Activated T-cell treated with anti-CD3 and anti-CD28 coated beads, Interleukin-2, amount 50 U/mL, for 24 hours (primary cell): ENCODE measurements around the gene CLSTN3.
A peak's percentile ranks its signal among the peaks of the same experiment; 100 is the strongest.

Experiments
- DNase-seq: peaks from one replicate; pipeline ENCODE4 v3.0.0-alpha.2; 2020
- H3K27ac Mint-ChIP-seq: 2 replicates; pipeline ENCODE4 v1.8.0; 2020; ENCODE audit warnings: mild to moderate bottlenecking, mixed read lengths
- H3K27me3 Mint-ChIP-seq: 2 replicates; pipeline ENCODE4 v1.8.0; 2020; ENCODE audit warnings: mixed read lengths
- H3K36me3 Mint-ChIP-seq: 2 replicates; pipeline ENCODE4 v1.8.0; 2020; ENCODE audit warnings: low read depth, mixed read lengths
- H3K4me1 Mint-ChIP-seq: 2 replicates; pipeline ENCODE4 v1.8.0; 2020; ENCODE audit warnings: low read depth, mixed read lengths
- H3K4me3 Mint-ChIP-seq: 2 replicates; pipeline ENCODE4 v1.8.0; 2020; ENCODE audit warnings: mild to moderate bottlenecking, moderate library complexity, mixed read lengths
- H3K9me3 Mint-ChIP-seq: 2 replicates; pipeline ENCODE4 v1.8.0; 2020; ENCODE audit warnings: mixed read lengths

CLSTN3 gene

DNA sequence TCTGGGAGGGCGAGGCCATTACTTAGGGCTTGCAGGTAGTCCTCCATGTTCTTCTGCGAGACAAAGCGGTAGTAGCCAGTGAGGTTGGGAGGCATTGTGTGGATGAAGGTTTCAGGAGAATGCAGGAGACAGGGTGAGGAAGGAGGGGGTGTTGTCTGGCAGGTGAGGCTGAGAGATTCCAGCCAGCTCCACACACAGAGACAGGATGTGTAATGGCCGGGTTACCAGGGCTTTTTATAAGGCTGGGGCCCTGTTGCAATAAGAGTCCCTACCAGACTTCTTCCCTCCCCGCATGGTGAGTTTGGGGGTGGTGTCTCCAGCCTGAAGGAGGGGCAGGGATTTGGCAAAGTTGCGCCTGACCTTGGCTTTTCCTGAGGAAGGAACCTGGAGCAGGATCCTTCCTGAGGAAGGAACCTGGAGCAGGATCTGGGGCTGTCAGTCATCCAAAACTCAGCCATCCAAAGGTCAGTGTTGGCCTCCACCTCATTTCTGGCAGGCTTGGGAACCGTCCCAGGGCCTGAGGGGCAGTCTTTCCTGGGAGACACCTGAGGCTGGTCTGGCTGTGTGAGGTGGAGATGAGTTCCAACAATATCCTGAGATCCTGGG lies 1.4 kb upstream of the CLSTN3 start, which contains the start of gene RBP5:
TSS of gene RBP5 (minus strand) at position 209 of the 606 bp plus-strand sequence. CDS start at position 95, 114 bp downstream.
- Mint-ChIP-seq H3K27ac (no peak within 1 kb of the TSS), H3K4me1 (peaks cover 37% of the 10 kb centered on the region), H3K27me3 (no peaks in the 10 kb centered on the region)

GRCh38 chr12:7129287-7129871 lies 792 bp upstream of the CLSTN3 start:
- Mint-ChIP-seq H3K4me3 (peak overlapping the region; percentile 81), H3K9me3 (no peaks in the 10 kb centered on the region), H3K36me3 (peaks cover 4% of the 10 kb centered on the region), H3K27me3 (no peaks in the 10 kb centered on the region), H3K4me1 (peaks cover 37% of the 10 kb centered on the region), H3K27ac (no peak overlapping the region)
- DNase-seq = no peak

More for the DNA sequence above, 1.4 kb upstream of the CLSTN3 start, which contains the start of gene RBP5:
- H3K36me3 Mint-ChIP-seq = peaks cover 2% of the 10 kb centered on the region
- no peak for DNase-seq
- no peaks in the 10 kb centered on the region for H3K9me3 Mint-ChIP-seq
- H3K4me3 Mint-ChIP-seq = peak within 1 kb of the TSS; percentile 81

- no peaks in the 10 kb centered on the region for H3K9me3 Mint-ChIP-seq
- peak overlapping the region; percentile 60 for H3K27ac Mint-ChIP-seq
- H3K27me3 Mint-ChIP-seq = no peaks in the 10 kb centered on the region
- peaks cover 37% of the 10 kb centered on the region for H3K4me1 Mint-ChIP-seq
- peak; percentile 67 for DNase-seq
- peaks cover 16% of the 10 kb centered on the region for H3K36me3 Mint-ChIP-seq
- peak overlapping the region; percentile 81 for H3K4me3 Mint-ChIP-seq
Observed at GRCh38 chr12:7130701-7131501, 730 bp downstream of the CLSTN3 start.

GRCh38 chr12:7131502-7131866 lies 1.3 kb downstream of the CLSTN3 start:
- H3K9me3 Mint-ChIP-seq = no peaks in the 10 kb centered on the region
- peaks cover 22% of the 10 kb centered on the region for H3K36me3 Mint-ChIP-seq
- peaks cover 37% of the 10 kb centered on the region for H3K4me1 Mint-ChIP-seq
- no peaks in the 10 kb centered on the region for H3K27me3 Mint-ChIP-seq
- peak overlapping the region; percentile 81 for H3K4me3 Mint-ChIP-seq
- peak; percentile 43 for DNase-seq
- peak overlapping the region; percentile 60 for H3K27ac Mint-ChIP-seq

DNA sequence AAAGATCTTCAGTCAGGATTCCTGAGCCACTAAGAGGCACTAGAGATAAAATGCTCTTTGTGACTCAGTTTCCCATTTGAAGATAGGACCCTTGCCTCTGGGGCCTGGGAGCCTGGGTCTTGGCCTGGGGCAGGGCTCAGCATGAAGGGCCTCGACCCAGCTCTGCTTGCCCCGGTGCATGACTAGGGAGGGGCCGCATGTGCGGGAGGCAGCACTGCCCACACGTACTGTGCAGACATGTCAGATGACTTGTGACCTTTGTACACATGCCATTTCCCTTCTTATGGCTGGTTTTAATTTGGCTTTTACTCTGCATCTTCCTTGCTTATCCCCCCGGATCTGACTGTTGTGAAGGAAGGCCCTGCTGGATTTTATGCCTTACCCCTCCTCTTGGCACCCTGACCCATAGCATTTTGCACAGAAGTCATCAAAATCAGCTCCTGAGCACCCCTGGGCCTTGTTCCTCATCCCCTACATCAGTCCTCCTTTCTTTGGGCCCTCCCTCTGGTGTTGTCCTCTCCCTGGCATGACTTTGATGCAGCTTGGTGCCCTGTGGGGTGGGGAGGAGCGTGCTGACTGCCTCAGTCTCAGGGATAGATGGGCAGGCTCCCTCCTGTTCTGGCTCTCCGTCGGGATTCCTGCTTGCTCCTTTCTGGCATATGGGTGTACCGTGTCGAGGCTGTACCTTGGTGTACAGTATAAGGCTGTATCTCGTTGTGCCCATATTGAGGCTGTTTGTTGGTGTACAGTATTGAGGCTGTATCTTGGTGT lies 4.4 kb downstream of the CLSTN3 start:
- Mint-ChIP-seq H3K4me3 (no peak overlapping the region), H3K9me3 (no peaks in the 10 kb centered on the region), H3K27me3 (no peaks in the 10 kb centered on the region), H3K36me3 (peaks cover 46% of the 10 kb centered on the region), H3K4me1 (peaks cover 29% of the 10 kb centered on the region), H3K27ac (no peak overlapping the region)
- no peak for DNase-seq

- H3K27ac Mint-ChIP-seq = no peak overlapping the region
Observed at GRCh38 chr12:7136071-7136470, 5.9 kb downstream of the CLSTN3 start.

DNA sequence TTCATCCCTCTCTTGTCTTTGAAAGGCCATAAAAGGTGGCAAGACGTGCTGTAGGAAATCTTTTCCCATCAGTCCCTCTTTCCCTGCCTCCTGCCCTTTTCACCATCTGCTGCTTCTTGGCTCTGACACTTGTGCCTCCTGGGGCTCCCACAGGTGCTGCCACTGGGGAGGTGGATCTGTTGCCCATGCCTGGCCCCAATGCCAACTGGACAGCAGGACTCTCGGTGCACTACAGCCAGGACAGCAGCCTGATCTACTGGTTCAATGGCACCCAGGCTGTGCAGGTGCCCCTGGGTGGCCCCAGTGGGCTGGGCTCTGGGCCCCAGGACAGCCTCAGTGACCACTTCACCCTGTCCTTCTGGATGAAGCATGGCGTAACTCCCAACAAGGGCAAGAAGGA lies 6.5 kb downstream of the CLSTN3 start:
- Mint-ChIP-seq H3K36me3 (peaks cover 57% of the 10 kb centered on the region), H3K9me3 (no peaks in the 10 kb centered on the region), H3K27me3 (no peaks in the 10 kb centered on the region), H3K4me3 (no peak overlapping the region), H3K4me1 (peaks cover 11% of the 10 kb centered on the region), H3K27ac (no peak overlapping the region)
- DNase-seq = no peak

More at GRCh38 chr12:7136071-7136470, 5.9 kb downstream of the CLSTN3 start:
- Mint-ChIP-seq H3K27me3 (no peaks in the 10 kb centered on the region), H3K4me3 (no peak overlapping the region), H3K4me1 (peaks cover 17% of the 10 kb centered on the region), H3K9me3 (no peaks in the 10 kb centered on the region), H3K36me3 (peaks cover 51% of the 10 kb centered on the region)
- no peak for DNase-seq

- Mint-ChIP-seq H3K9me3 (no peaks in the 10 kb centered on the region), H3K36me3 (peaks cover 62% of the 10 kb centered on the region), H3K27me3 (no peaks in the 10 kb centered on the region), H3K27ac (no peak overlapping the region), H3K4me1 (peaks cover 3% of the 10 kb centered on the region), H3K4me3 (no peak overlapping the region)
- no peak for DNase-seq
Observed at GRCh38 chr12:7137908-7138307, 7.7 kb downstream of the CLSTN3 start.

GRCh38 chr12:7139200-7139599 lies 9.0 kb downstream of the CLSTN3 start:
- H3K27ac Mint-ChIP-seq = no peak overlapping the region
- H3K27me3 Mint-ChIP-seq = no peaks in the 10 kb centered on the region
- H3K4me1 Mint-ChIP-seq = peaks cover 3% of the 10 kb centered on the region
- DNase-seq = no peak
- no peak overlapping the region for H3K4me3 Mint-ChIP-seq
- H3K9me3 Mint-ChIP-seq = no peaks in the 10 kb centered on the region
- H3K36me3 Mint-ChIP-seq = peaks cover 69% of the 10 kb centered on the region

DNA sequence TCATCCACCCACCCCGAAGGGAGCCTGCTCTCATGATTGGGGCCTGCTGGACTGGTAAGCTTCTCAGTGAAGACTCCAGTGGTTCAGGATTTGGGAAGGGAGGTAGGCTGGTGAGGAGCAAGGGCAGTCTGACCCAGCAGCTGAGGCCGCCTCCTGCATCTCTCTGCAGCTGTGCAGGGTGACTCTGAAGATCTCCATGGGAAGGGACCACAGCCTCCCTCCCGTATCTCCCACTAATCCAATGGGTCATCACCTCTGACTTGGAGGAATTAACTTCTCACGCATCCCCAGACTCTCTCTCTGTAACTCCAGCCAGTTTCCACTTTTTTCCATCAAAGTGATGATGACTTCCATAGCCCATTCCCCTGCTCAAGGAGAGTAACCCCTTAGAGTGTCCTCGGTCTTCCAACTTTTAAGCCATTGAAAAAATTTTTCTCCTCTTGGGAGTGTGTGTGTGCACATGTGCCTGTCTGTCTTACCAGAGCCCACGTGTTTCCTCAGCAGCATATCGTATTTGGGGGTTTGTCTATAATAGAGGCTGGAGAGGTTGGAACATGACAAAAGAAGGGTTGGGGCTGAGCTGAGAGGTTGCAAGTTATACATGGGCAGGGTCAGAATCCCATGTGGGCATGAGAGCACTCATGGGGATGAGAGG lies 11.3 kb downstream of the CLSTN3 start:
- Mint-ChIP-seq H3K27ac (peak overlapping the region; percentile 11), H3K36me3 (peaks cover 58% of the 10 kb centered on the region), H3K9me3 (no peaks in the 10 kb centered on the region), H3K4me1 (peaks cover 3% of the 10 kb centered on the region), H3K4me3 (no peak overlapping the region), H3K27me3 (no peaks in the 10 kb centered on the region)
- no peak for DNase-seq

- Mint-ChIP-seq H3K27me3 (no peaks in the 10 kb centered on the region), H3K4me1 (peaks cover 3% of the 10 kb centered on the region), H3K27ac (peak overlapping the region; percentile 11), H3K36me3 (peaks cover 53% of the 10 kb centered on the region), H3K4me3 (no peak overlapping the region), H3K9me3 (no peaks in the 10 kb centered on the region)
- DNase-seq = peak; percentile 69
Observed at GRCh38 chr12:7142056-7142644, 12.0 kb downstream of the CLSTN3 start.

GRCh38 chr12:7142809-7143465 lies 12.8 kb downstream of the CLSTN3 start:
- Mint-ChIP-seq H3K27me3 (no peaks in the 10 kb centered on the region), H3K9me3 (no peaks in the 10 kb centered on the region), H3K4me3 (no peak overlapping the region), H3K36me3 (peaks cover 48% of the 10 kb centered on the region), H3K4me1 (peaks cover 3% of the 10 kb centered on the region), H3K27ac (no peak overlapping the region)
- no peak for DNase-seq

GRCh38 chr12:7143564-7143963 lies 13.4 kb downstream of the CLSTN3 start:
- Mint-ChIP-seq H3K27me3 (no peaks in the 10 kb centered on the region), H3K36me3 (peaks cover 48% of the 10 kb centered on the region), H3K27ac (no peak overlapping the region), H3K4me1 (peaks cover 3% of the 10 kb centered on the region), H3K9me3 (no peaks in the 10 kb centered on the region), H3K4me3 (no peak overlapping the region)
- no peak for DNase-seq
